Measurements from ENCODE around the gene FOXL3.

The FOXL3 gene

GRCh38 chr7:260441-261281 is 29.3 kb upstream of the FOXL3 start:
- H3K4me3 ChIP-seq (ENCODE audit: low read depth, low read length), result no peak overlapping the region
- CTCF ChIA-PET, result no interaction called here
- POLR2A ChIA-PET, result no interaction called here

GRCh38 chr7:261341-262250 is 28.4 kb upstream of the FOXL3 start:
- POLR2A ChIA-PET, result no interaction called here
- H3K9me3 ChIP-seq (ENCODE audit: control insufficient read depth, insufficient read depth, low read depth, low read length), result no peaks in the 10 kb centered on the region
- CTCF ChIA-PET, result no interaction called here
- no peaks in the 10 kb centered on the region for H3K4me1 ChIP-seq (ENCODE audit: control insufficient read depth, insufficient read depth, low read length)
- no peak overlapping the region for H3K4me3 ChIP-seq (ENCODE audit: low read depth, low read length)
- TF ChIP-seq ZNF692 (tag by site-specific recombination; IDR thresholded peaks at IDR 0.05) (no peak), ZNF548 (tag by site-specific recombination; IDR thresholded peaks at IDR 0.05) (peak; percentile 43; the same call in 1 of the 2 replicates)
- peaks cover 3 to 22% of the 10 kb centered on the region in 2 experiments; a peak in 2 of 3 replicates for H3K36me3 ChIP-seq (ENCODE audit: control insufficient read depth in 2 of 2, insufficient read depth in 1 of 2, low read length in 2 of 2)
- no peak overlapping the region for H3K27ac ChIP-seq (ENCODE audit: extremely low read depth, low read depth, low read length)

More at GRCh38 chr7:260441-261281, 29.3 kb upstream of the FOXL3 start:
- Histone ChIP-seq H3K27ac (ENCODE audit: extremely low read depth, low read depth, low read length) (no peak overlapping the region), H3K4me1 (ENCODE audit: control insufficient read depth, insufficient read depth, low read length) (no peaks in the 10 kb centered on the region), H3K9me3 (ENCODE audit: control insufficient read depth, insufficient read depth, low read depth, low read length) (no peaks in the 10 kb centered on the region), H3K36me3 (ENCODE audit: control insufficient read depth in 2 of 2, insufficient read depth in 1 of 2, low read length in 2 of 2) (peaks cover 3 to 24% of the 10 kb centered on the region in 2 experiments; a peak in 2 of 3 replicates)
- TF ChIP-seq ZNF280C (tag by site-specific recombination; IDR thresholded peaks at IDR 0.05) (no peak), ZNF549 (tag by site-specific recombination; IDR thresholded peaks at IDR 0.05) (peak; percentile 43; the same call in 1 of the 2 replicates), ZNF341 (tag by site-specific recombination; IDR thresholded peaks at IDR 0.05; ENCODE audit: low read depth) (no peak), ZBTB10 (tag by site-specific recombination; IDR thresholded peaks at IDR 0.05) (no peak), ZNF777 (tag by site-specific recombination; IDR thresholded peaks at IDR 0.05; ENCODE audit: borderline replicate concordance) (no peak)

GRCh38 chr7:262251-262572 is 27.8 kb upstream of the FOXL3 start:
- Histone ChIP-seq H3K4me3 (ENCODE audit: low read depth, low read length) (no peak overlapping the region), H3K9me3 (ENCODE audit: control insufficient read depth, insufficient read depth, low read depth, low read length) (no peaks in the 10 kb centered on the region), H3K4me1 (ENCODE audit: control insufficient read depth, insufficient read depth, low read length) (no peaks in the 10 kb centered on the region), H3K36me3 (ENCODE audit: control insufficient read depth in 2 of 2, insufficient read depth in 1 of 2, low read length in 2 of 2) (peaks cover 3 to 20% of the 10 kb centered on the region in 2 experiments; a peak in 2 of 3 replicates), H3K27ac (ENCODE audit: extremely low read depth, low read depth, low read length) (no peak overlapping the region)
- CTCF ChIA-PET, result interaction anchor here (0.7 kb wide), 1 partner anchor 112 kb away, joined by 4 read pairs; no protein-coding TSS in a partner anchor
- POLR2A ChIA-PET, result no interaction called here
- TF ChIP-seq SETDB1 (IDR thresholded peaks at IDR 0.05; ENCODE audit: insufficient read length, low read length) (no peak), ZNF174 (tag by site-specific recombination; IDR thresholded peaks at IDR 0.05) (no peak), ZNF48 (tag by site-specific recombination; IDR thresholded peaks at IDR 0.05) (no peak), ZIC2 (tag by site-specific recombination; IDR thresholded peaks at IDR 0.05) (no peak), ZSCAN4 (tag by site-specific recombination; IDR thresholded peaks at IDR 0.05) (no peak), ZNF426 (tag by site-specific recombination; IDR thresholded peaks at IDR 0.05) (no peak), ZNF785 (tag by site-specific recombination; IDR thresholded peaks at IDR 0.05) (no peak), ZNF610 (tag by site-specific recombination; IDR thresholded peaks at IDR 0.05; ENCODE audit: borderline replicate concordance) (no peak), KLF9 (tag by site-specific recombination; IDR thresholded peaks at IDR 0.05; ENCODE audit: low read depth) (no peak), ZSCAN23 (tag by site-specific recombination; IDR thresholded peaks at IDR 0.05) (no peak), ZNF274 (IDR thresholded peaks at IDR 0.05; ENCODE audit: low read length) (no peak), ZNF274 (tag by site-specific recombination; IDR thresholded peaks at IDR 0.05; ENCODE audit: borderline replicate concordance) (no peak), ZNF133 (tag by site-specific recombination; IDR thresholded peaks at IDR 0.05) (no peak), ZNF473 (tag by site-specific recombination; IDR thresholded peaks at IDR 0.05) (no peak), ZNF37A (tag by site-specific recombination; IDR thresholded peaks at IDR 0.05) (no peak)
